ENCODE results near the gene GARRE1.
A peak's percentile ranks its signal among the peaks of the same experiment; 100 is the strongest.
"Not testable (repeated sequence)": the region's sequence is repeated elsewhere in the genome, so short reads cannot be mapped to it uniquely, and the experiment has no call there.

Gene GARRE1

GRCh38 chr19:34231439-34231838 is 22.9 kb upstream of the GARRE1 start:
- DNase-seq (ENCODE audit: low read depth), result no peak

GRCh38 chr19:34232566-34233481 is 21.5 kb upstream of the GARRE1 start:
- DNase-seq (ENCODE audit: low read depth), result no peak

GRCh38 chr19:34235425-34235940 is 18.9 kb upstream of the GARRE1 start:
- DNase-seq (ENCODE audit: low read depth), result no peak

- no peak for DNase-seq (ENCODE audit: low read depth)
Measured at GRCh38 chr19:34236035-34236987, 18.0 kb upstream of the GARRE1 start.

GRCh38 chr19:34237283-34237682 is 17.1 kb upstream of the GARRE1 start:
- no peak for DNase-seq (ENCODE audit: low read depth)

- no peak for DNase-seq (ENCODE audit: low read depth)
Measured at GRCh38 chr19:34237939-34238338, 16.4 kb upstream of the GARRE1 start.

- no peak for DNase-seq (ENCODE audit: low read depth)
Measured at GRCh38 chr19:34241513-34242337, 12.6 kb upstream of the GARRE1 start.

GRCh38 chr19:34243138-34243875 is 11.0 kb upstream of the GARRE1 start:
- not testable (repeated sequence) for DNase-seq (ENCODE audit: low read depth)

- no peak for DNase-seq (ENCODE audit: low read depth)
Measured at GRCh38 chr19:34243876-34244578, 10.3 kb upstream of the GARRE1 start.

GRCh38 chr19:34244611-34245299 is 9.6 kb upstream of the GARRE1 start:
- no peak for DNase-seq (ENCODE audit: low read depth)

- DNase-seq (ENCODE audit: low read depth), result no peak
Measured at GRCh38 chr19:34246340-34246739, 8.0 kb upstream of the GARRE1 start.

- no peak for DNase-seq (ENCODE audit: low read depth)
Measured at GRCh38 chr19:34248941-34249340, 5.4 kb upstream of the GARRE1 start.

- not testable (repeated sequence) for DNase-seq (ENCODE audit: low read depth)
Measured at GRCh38 chr19:34253167-34253566, 1.2 kb upstream of the GARRE1 start.

GRCh38 chr19:34253681-34254045 is 691 bp upstream of the GARRE1 start:
- not testable (repeated sequence) for DNase-seq (ENCODE audit: low read depth)

GRCh38 chr19:34254698-34255432 is 511 bp downstream of the GARRE1 start:
- DNase-seq (ENCODE audit: low read depth), result peak; percentile 22

GRCh38 chr19:34255546-34255945 is 1.2 kb downstream of the GARRE1 start:
- no peak for DNase-seq (ENCODE audit: low read depth)

GRCh38 chr19:34256835-34257558 is 2.6 kb downstream of the GARRE1 start:
- DNase-seq (ENCODE audit: low read depth), result no peak

- DNase-seq (ENCODE audit: low read depth), result no peak
Measured at GRCh38 chr19:34257559-34257924, 3.2 kb downstream of the GARRE1 start.

All from activated T-cell treated with anti-CD3 and anti-CD28 coated beads for 24 hours (primary cell).